GM18517 (cell line): Measurements from ENCODE around the gene NRP1.
"Not testable (repeated sequence)": the region's sequence is repeated elsewhere in the genome, so short reads cannot be mapped to it uniquely, and the experiment has no call there.

Experiments
- ATAC-seq: cut with Tn5 transposase; IDR thresholded peaks from one replicate; pipeline ENCODE4 v1.9.1; 2021; ENCODE audit warnings: mild to moderate bottlenecking, moderate library complexity; ENCODE audit not compliant: unreplicated experiment

NRP1 gene

DNA sequence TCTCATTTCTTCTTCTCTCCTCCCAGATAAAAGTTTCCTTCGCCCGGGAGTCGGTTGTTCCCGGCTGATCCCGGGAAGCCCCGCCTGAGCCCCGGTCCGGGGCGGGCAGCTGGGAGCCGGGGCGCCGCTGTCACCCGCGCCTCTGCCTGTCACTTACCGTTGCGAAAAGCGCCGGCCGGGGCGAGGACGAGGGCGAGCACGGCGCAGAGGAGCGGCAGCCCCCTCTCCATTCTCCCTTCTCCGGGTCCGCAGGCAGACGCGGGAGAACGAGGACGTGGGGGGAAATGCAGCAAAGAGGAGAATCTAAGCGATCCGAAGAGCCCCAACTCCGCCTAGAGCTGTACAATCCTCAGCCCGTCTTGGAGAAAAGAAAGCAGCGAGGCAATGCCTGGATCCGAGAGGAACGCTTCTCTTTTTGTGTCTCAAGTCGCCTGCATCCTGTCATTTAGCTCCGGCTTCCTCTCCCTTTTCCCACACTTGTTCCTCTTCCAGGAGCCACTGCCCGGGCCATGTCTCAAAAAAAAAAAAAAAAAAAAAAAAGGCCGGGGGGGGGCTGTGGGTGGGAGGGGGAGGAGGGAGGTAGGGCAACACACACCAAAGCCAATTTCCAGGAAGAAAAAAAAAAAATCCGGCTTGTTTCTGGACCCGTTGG is at the start of gene NRP1:
TSS of gene NRP1 (minus strand) at position 515 of the 652 bp plus-strand sequence. CDS start at position 230, 285 bp downstream.
- ATAC-seq: no peak

DNA sequence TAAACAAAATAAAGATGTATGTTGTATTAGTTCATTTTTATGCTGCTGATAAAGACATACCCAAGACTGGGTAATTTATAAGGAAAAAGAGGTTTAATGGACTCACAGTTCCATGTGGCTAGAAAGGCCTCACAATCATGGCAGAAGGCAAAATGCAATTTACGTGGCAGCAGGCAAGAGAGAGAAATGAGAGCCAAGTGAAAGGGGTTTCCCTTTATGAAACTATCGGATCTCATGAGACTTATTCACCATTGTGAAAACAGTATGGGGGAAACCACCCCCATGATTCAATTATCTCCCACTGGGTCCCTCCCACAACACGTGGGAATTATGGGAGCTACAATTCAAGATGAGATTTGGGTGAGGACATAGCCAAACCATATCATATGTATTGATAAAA is 49.7 kb upstream of the NRP1 start:
- not testable (repeated sequence) for ATAC-seq

DNA sequence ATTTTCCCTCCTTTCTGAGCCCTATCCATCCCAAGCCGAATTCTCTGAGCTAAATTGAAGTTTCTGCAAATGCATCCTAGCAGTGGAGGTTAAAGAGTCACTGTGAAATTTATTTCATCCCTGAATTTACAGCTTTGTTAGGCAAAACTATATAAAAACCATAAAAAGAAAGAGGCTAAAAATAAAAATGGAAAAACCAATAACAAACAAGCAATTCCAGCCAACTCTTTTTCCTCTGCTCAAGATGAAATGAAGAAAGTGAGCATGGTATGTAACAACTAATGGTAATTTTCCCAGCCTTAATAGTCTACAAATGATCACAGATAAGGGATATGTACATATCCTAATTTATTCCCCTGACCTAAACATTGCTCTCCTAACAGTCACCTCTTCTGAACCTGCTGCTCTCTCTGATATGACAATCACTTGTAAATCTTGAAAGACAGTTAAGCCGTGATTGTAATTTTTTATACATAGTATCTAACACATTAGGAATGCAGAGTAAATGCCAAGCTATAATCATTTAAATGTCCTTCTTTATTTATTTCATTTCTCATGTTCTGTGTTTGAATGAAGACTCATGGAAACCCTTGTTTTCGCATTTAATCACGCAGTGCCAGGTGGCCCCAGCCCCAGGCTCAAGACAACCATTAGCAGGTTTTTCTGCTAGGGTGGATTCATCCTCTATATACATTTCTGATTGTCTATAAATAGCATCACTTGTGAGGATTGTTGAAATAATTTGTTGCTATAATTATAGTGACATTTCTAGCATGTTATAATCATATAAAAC is 48.6 kb upstream of the NRP1 start:
- no peak for ATAC-seq

DNA sequence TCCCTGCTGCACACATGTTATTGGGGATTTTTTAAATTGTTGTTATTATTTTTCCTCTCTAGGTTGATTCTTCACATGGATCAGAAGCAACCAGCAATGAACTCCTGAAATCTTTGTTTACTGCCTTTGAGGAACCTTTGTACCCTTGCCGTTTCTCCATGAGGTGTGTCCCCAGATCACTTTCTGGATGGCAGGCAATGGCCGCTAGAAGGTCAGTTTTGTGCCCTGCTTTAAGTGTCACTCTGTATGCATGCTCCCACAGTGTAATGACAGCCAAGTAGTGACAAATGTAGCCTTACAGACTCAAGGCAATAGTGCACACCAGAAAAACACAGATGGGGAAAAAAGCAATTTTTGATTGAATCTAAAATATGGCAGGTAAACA is 47.7 kb upstream of the NRP1 start:
- no peak for ATAC-seq

DNA sequence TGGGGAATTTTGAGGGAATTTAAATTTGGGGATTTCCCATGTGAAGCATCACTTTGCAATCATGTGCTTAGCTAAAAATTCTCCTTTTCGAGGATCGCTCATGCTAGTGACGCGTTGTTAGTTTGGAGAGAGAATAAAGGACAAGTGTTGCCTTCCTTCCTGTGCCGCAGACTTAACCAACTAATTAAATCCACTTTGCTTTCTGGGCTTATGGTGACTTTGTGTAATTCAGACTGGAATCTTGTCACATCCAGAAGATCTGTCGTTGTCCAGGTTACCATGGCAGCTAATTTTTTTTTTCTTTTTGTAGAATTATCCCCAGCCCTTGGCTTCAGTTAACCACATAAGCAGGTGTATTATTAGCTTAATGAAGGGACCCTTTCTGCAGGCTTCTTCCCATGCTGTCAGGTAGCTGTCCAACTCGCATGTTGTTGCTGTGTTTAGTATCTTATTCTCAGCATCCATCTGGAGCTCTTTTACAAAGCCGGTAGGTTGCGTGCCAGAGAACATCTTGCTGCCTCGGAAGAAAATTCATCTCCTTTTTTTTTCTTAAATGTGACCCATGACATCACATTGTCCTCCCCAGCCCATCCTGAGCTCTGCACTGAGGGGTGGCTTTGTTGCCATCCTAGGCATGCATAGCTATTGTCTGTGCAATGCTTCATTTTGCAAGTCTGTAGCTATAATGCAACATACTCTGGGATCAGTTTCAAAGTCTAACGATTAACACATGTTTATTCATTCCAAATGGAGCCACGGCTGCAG is 47.2 kb upstream of the NRP1 start:
- no peak for ATAC-seq

DNA sequence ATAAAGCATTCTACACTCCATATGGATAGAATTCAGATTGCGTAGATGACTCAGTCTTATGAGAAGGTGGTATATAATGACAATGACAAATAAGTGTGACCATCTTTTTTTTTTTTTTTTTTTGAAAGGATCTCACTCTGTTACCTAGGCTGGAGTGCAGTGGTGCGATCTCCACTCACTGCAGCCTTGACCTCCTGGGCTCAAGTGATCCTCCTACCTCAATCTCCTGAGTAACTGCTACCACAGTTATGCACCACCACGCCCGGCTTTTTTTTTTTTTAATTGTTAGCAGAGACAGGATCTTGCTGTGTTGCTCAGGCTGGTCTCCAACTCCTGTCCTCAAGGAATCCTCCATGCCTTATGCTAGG is 43.2 kb upstream of the NRP1 start:
- ATAC-seq: no peak

DNA sequence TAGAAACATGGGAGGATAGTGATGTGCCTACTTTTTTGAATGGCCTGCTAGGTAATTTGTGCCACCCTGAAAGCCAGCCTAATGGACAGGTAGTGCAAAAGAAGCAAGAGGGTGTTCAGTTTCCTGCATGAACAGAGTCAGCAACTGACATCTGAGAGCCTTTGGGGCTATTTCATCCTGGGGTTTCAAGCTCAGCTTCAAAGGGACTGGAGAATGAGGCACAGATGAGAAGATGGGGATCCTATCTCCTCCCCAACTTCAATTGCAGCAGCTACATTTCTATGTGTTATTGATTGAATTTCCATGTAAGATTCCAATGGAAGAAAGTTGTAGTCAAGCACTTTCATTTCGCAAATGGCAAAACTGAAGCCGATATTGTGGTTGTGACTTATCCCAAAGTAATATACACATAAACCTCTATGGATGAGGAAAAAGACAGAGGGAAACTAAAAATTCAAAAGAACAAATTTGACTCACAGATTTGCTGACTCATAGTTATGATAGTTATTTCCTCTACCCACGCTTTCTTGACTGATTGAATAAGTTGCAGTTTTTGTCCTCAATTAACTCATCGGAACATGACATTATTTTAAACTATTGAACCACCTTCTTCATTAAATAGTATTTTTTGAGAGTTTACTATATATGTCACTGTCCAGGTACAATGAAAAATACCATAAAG is 42.6 kb upstream of the NRP1 start:
- ATAC-seq: no peak

DNA sequence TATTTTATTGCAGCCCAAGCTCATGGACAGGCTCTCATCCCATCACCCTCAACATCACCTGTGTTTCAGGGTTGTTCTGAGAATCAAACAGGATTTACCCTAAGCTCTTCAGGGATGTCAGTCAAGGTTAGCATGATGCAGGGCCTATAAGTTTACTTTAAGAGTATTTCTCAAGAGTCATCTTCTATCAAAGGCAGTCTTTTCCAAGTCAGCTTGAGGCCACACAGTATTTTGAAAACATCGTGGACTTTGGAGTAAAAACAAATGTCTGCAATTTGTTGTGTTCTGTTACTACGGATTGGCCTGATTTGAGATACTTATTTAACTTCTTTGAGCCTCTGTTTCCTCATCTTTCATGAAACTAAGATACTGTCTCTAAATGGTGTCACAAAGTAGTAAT is 42.0 kb upstream of the NRP1 start:
- ATAC-seq: no peak

DNA sequence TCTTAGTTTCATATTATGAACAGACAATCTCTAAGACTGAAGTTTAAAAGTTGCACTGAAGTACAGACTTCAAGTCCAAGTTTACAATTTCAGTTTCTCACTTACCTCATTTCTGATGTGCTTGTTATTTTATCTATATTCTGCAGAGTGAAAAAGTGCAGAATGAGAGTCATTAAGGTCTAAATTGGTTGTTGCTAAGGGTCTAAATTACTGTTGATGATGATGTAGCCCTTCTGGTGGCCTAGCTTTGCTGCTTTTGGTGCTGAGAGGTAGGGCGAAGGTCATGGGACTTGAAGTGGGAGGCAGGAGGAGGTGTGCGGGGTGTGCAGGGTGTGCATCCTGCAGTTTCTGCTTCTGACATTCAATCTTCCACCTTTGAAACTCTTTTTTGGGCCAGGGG is 38.8 kb upstream of the NRP1 start:
- ATAC-seq: no peak

DNA sequence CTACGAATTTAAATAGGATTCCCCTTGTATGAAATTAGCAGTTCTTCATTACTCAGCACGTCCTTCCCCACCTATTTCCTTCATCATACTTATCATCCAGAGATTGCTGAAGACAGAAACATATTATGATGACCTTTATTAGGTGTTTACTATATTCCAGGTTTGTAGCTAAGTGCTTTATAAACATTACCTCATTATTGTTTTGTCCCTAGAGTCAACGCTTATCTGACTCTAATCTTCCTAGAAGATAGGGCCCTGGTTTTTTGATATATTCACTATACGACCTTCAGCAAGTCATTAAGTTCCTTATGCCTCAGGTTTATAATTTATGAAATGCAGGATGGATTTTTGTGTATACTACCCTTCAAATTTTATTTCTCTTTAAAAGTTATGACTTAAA is 36.8 kb upstream of the NRP1 start:
- ATAC-seq: no peak

DNA sequence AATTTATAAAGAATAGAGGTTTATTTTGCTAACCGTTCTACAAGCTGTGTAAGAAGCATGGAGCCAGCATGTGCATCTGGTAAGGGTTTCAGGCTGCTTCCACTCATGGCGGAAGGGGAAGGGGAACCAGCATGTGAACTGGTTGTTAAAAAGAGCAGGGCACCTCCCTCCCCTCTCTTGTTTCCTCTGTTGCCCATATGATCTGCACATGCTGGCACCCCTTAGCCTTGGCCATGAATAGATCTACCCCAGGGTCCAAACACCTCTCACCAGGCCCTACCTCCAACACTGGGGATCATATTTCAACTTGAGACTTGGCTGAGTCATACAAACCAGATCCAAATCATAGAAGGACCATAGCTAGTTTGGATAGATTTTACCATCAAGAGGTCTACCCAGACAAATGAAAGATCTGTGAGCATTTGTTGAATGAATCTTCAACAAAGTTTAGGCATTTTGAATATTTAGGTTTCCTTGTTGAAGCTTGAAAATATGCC is 36.0 kb upstream of the NRP1 start:
- ATAC-seq: no peak

DNA sequence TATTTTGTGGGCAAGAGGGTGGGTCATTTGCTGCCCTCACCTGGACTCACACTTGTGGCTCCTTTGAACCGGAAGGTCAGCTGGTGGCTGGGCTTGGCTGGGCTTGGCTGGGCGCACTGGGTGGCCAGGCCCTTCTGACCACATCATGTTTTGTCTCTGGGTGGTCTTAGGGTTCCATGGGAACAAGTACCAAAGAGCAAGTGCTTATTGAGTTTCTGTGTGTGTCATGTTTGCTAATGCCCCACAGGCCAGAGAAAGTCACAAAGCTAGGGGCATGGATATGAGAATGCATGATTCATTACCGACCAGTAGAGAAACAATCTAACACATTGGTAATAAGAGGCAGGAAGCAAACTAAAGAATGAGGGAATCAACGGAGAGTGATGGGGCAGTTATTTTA is 33.6 kb upstream of the NRP1 start:
- ATAC-seq: no peak

DNA sequence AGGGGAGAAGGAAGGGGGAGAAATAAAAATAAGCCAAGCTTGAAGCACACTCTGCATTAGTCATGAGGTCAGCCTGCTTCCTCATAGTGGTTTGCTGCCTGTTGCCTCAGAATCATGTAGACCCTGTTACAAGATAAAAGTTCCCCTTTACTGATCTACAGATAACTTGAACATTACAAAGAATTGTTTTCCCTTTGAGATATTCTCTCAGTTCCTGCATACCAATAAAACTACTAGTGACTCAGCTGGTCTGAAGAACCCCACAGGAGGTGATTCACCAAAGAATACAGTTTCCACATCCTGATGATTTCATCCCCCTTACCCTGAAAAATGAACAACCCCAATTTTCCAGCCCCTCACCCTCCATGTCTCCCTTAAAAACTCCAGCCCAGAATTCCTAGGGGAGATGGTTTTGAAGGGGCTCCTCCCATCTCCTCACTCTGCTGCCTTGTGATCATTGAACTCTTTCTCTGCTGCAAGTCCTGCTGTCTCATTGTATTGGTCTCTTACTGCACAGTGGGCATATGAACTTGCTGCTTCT is 31.5 kb upstream of the NRP1 start:
- ATAC-seq: no peak

DNA sequence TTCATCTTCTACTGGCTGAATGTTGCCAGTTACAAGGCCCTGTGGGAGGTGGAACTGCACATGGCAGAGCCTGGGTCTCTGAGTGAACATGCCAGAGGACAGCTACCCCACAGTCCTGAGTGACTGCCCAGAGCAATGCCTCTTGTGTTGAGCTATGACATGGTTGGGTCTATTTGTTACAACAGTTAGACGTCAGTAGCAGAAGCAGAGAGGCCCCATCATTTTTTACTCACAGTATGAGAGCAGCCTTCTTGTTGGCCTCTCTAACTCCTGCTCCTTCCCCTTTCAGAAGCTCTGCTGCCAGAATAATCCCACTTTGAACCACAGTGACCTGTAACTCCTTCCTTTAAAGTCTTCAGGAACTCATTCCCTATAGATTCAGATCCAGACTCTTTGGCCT is 30.8 kb upstream of the NRP1 start:
- no peak for ATAC-seq

DNA sequence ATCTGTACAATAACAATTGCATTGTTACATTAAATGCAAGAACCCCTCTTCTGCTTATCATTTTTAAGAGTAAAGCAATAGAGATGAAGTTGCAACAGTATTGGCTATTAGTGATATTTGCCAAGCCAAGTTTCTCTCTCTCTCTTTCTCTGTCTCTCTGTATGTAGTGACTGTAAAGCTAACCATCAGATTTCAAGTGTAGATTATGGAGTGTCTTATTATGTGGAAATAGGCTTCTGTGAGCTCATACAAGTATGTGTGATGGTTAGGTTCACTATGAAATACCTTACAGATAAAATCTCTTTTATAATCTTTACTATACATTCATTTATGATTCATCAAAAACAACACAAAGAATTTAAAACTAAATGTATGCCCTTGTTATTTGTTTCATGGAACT is 28.6 kb upstream of the NRP1 start:
- no peak for ATAC-seq

DNA sequence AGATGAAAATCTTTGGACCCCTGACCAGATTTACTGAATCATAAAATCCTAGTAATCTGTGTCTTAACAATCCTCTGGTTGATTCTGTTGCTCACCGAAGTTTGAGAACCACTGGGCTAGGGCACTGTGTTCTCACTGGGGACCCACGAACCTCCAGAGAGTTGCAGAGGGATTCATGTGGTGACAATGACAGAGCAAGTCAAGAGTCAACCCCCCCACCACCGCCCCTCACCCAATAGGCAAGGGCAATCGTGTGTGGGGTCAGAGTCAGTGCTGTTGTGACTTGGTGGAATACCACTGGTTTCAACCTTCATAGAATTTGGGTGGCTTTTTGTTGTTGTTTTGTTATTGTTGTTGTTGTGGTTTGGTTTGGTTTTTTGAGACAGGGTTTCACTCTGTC is 23.5 kb upstream of the NRP1 start:
- no peak for ATAC-seq

DNA sequence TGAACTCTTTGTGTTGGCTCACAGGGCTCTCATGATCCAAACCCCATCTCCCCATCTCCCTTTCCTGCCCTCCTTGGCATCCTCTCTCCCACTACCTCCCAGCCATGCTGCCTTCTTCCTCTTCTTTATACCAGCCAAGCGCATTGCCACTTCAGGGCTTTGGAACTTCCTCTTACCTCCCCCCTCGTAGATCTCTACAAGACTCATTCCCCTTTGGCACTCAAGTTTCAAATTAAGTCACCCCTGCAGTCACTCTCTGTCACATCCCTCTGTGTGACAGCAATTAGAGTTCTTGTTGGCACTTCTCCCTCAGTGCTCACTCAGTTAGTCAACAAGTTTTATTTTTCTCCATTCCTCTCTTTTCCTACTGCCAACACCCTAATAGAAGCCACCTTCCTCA is 20.8 kb upstream of the NRP1 start:
- ATAC-seq: no peak

DNA sequence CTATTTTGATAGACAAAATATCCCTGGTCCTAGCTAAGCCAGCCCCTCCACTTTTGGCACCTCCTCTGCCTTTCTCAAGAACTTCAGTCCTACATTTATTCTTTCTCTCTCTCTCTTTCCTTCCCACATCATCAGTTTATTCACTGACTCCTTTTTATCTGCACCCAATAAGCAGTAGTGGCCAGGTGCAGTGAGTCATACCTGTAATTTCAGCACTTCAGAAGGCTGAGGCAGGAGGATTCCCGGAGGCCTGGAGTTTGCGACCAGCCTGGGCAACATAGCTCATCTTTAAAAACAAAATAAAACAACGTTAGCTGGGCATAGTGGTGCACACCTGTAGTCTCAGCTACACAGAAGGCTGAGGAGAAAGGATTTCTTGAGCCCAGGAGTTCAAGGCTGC is 19.4 kb upstream of the NRP1 start:
- no peak for ATAC-seq

DNA sequence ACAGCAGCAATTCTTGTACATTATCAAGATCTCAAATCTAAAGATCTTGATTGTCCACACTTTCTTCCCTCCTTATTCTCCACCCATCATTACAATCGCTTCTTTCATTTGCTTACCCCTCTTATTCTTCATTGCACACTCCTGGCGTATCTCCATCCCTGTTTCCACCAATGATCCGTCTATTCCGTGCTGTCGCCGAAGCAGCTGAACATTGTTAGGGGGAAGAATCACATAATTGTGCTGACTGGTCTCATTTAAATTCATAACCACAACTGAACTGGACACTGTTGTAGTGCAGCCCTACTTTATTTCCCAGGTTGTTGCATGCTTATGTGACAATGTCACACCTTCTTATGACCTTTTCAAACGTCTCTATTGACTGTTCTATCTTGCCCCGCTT is 18.9 kb upstream of the NRP1 start:
- ATAC-seq: no peak

DNA sequence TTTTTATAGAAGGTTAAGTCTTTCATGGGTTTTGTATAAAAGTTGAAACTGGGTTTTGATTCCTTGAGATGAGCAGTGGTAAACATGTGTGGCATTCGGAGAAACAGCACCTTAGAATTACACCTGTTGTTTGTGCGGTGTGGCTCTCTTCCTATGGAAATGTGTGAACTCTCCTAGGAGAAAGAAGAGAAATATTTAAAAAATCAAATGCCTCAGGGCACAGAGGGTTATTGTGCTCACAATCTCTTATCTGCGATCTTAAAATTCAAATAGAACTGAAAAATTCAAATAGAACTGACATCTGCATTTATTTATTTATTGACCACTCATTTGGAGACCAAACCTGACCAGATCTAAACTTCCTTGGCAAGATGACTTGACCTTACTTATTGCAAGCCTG is 18.1 kb upstream of the NRP1 start:
- ATAC-seq: no peak

DNA sequence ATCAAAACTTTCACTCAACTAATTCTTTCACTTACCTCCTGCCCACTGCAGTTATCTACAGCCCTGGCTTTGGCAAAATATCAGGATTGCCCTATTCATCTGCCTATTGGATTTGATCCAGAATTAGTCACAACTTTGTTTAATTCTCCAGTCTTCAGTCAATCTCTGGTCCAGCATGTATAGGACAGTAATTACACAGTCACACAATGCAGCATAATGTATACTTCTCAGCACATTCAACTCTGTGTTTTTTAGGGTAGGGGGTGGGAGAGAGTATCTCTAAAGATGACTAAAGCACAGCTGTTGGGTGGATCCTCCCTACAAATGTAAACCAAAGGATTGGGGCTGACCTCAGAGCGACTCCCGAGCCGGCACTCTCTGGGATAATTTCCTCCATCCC is 17.7 kb upstream of the NRP1 start:
- ATAC-seq: no peak
